GM18867 (cell line): ENCODE results near the gene UGT1A9.

Experiments
- ATAC-seq: cut with Tn5 transposase; IDR thresholded peaks from one replicate; pipeline ENCODE4 v1.9.1; 2021; ENCODE audit warnings: mild to moderate bottlenecking, moderate library complexity; ENCODE audit not compliant: unreplicated experiment

The UGT1A9 gene

GRCh38 chr2:233814056-233814835, 142.5 kb downstream of the UGT1A9 start:
- no peak for ATAC-seq

DNA sequence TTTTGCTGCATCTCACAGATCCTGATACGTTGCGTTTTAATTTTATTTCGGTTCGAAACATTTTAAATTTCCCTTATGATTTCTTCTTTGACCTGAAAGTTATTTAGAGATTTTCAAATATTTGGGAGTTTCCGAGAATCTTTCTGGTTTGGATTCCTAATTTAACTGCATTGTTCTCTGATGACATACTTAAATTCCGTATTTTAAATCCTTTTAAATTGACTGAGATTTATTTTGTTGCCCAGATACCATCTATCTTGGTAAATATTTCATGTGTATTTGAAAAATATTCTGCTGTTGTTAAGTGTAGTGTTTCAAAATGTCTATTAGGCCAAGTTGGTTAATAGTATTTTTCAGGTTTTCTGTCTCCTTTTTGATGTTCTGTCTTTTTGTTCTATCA, 144.2 kb downstream of the UGT1A9 start:
- no peak for ATAC-seq

DNA sequence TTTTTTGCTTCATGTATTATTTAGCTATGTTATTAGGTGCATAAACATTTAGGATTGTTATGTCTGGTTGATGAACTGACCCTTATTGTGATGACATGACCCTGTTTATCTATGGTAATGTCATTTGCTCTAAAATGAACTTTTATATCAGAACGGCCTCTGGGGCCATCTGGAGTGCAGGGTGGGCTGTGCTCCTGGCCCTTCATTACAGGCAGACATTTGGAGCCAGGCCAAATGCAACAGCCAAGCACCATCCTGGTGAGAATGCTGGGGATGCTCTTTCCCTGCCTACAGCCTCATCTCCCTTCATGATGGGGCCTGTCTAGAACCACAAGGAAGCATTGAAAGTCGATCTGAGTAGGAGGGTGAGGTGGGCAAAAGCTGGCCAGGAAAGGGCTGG, 144.6 kb downstream of the UGT1A9 start:
- no peak for ATAC-seq

- no peak for ATAC-seq
These were observed 145.1 kb downstream of the UGT1A9 start for GRCh38 chr2:233816771-233817170.

- no peak for ATAC-seq
These were observed 145.7 kb downstream of the UGT1A9 start for GRCh38 chr2:233817361-233817911.

DNA sequence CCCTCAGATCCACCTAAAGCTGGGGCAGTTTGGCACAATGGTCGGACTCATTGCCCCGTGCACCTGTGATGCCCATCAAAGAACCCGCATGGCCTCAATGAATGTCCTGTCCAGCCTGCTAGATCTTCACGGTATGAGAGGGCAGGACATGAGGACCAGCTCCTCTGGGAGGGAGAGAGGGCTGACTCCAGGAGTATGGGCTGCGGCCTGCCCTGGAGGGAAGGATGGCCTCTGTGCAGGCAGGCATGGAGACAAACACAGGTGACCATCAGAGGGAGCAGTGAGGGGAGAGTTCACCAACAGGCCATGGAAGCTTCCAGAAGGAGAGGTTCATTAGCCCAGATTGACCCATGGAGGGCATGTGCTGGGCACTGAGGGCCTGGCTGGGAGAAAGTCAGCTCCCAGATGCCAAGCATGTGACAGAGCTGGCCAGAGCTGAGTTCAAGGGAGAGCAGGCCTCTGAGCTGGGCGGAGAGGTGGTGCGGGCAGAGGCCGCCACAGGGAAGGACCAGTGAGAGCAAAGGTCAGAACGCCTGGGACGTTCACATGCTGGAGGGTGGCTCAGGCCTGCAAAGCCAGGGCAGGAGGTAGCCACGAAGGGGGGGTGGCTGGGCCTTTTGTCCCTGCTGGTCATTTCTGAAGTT, 146.4 kb downstream of the UGT1A9 start:
- ATAC-seq = no peak

GRCh38 chr2:233818639-233819621, 147.2 kb downstream of the UGT1A9 start:
- ATAC-seq = no peak

DNA sequence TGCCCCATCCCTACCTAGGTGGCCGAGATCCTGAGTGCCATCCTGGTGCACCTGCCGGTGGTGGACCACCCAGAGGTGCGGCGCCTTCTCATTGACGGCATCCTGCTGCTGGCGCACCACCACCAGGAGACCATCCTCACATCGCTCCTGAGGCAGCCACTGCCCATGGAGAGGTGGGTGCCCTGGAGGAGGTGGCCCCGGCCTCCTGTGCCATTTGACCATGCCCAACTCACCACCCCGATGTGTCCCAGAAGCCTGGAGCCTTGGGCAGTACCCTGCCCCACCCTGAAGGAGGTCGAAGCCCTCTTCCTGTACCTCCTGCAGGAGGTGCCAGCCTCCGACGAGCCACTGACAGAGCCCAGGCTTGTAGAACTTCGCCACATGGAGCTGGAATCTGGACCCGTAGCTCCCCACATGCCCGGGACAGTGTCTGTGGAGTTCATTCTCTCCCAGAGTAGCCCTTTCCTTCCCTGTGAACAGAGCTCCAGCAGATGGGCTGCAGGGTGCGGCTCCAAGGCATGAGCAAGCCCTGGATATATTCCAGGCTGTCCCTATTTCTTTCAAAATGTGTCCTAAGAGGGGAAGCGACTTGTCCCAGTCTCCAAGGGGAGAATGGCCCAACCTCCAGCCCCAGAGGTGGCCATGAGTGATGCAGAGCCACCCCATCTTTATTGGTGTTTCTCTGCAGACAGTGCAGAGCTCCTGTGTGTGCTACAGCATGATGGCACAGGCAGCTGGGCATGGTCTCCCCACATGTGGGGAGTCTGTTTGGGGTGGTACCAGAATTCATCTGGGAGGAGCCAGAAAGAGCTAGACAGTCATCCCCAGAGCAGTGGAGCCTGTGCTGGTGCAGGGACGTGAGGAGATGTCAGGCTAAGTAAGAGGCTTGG, 148.4 kb downstream of the UGT1A9 start:
- ATAC-seq = no peak

DNA sequence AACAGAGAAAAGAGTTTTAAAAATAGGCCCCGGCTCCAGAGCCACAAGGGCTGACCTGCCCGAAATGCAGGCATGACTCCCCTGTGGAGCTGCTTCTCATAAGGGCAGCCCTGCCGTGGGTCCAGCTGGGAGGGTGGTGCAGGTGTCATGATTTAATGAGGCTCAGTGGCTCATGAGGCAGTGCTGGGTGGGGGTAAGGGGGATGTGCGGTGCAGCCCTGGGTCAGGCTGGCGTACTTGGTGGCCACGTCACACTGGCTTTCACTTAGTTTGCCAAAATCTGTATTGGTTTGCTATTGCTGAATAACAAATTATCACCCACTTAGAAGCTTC, 149.0 kb downstream of the UGT1A9 start:
- ATAC-seq = no peak

DNA sequence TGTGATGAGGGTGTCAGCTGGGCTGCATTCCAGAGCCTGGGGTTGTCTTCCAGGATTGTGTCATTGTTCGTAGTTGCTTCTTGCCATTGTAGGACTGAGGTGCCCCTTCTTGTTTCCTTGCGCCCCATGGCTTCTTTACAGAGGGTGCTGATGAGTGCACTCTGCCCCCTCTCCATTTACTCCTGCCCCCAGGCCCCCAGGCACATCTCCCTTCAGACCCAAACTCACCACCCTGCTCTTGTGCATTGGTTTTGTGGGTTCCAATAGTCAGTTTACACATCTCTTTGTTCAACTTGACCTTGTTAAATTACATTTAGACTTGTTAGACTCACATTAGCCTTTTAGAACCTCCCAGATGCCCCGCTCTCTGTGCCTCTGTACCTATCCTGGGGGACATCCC, 149.5 kb downstream of the UGT1A9 start:
- no peak for ATAC-seq

DNA sequence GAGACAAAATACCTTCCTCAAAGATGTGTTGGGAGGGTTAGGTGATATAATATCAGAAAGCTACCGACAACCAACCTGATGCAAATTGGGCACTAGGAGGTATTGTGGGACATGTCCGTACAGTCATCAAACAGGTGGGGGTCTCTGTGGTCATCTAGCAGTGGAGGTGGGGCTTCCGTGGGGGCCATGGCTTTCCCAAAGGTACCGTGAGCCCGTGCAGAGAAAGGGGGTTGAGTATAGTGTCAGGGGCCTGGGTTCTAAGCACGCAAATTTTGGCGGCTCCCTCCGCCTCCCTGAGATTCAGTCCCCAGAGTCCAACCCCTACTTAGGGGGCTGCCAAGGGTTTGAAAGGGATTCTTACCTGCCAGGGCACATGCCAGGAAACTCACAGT, 150.0 kb downstream of the UGT1A9 start:
- no peak for ATAC-seq

- ATAC-seq = no peak
These were observed 150.5 kb downstream of the UGT1A9 start for GRCh38 chr2:233822101-233822771.
